SK-N-MC (cell line): Measurements from ENCODE around the gene ADAM17.

ENCODE experiments used
- EZH2 ChIP-seq: fragments of 200-600 bp; sonication (generic); IDR thresholded peaks from one replicate; pipeline ENCODE4 v1.6.1; 2017; ENCODE audit warnings: antibody characterized with exemption
- POLR2AphosphoS5 ChIP-seq: IDR thresholded peaks from 2 replicates; pipeline ENCODE4 v1.6.1; 2012; ENCODE audit warnings: mild to moderate bottlenecking, low read depth, low read length, borderline replicate concordance

DNA sequence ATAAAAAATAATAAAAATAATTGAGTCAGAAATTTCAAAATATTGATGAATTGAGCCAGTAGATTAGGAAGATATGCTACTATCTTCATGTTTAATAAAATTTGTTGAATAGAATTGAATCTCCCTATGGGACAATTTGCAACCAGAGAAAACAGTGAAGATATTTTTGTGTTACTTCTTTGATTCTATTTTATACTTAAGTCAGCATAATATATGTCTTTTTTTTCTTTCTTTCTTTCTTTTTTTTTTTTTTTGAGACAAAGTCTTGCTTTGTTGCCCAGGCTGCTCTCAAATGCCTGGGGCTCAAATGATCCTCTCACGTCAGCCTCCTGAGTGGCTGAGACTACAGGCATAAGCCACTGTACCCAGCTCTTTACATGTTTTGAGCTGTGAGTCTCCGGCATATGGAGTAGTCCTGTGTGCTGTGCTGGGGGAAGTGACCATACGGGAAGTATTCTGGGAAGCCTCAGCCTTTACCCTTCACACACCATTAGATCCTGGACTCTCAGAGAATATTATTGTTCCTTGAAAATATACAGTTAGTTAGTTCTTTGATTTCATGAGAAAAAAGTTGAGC, 95.1 kb downstream of the ADAM17 start:
- TF ChIP-seq POLR2AphosphoS5 (no peak), EZH2 (no peak)
